ENCODE measurements around the gene MADD.
A peak's percentile ranks its signal among the peaks of the same experiment; 100 is the strongest.

The MADD gene

DNA sequence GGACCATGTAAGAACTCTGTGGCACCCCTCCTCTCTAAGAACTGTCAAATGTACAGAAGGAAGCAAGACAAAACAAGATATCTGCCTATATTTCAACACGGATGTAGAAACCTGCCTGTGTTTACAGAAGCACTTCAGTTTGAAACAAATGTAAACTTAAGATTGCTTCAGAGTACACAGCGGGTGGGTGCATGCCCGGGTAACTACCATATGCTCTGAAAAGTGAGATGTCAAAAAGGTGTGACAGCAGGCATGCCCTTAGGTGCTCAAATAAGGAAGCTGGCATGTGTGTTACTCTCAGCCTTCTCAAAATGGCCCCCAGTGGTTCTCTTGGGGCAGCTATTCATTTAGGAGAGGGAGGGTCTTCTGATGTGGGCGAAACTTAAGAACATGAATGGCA, 26.5 kb upstream of the MADD start:
- DNase-seq (ENCODE audit: low read depth in 1 of 2, low spot score in 1 of 2), result peak in 1 of 2 experiments; percentile 92
- in situ Hi-C loops (cut with HindIII; ENCODE audit: low pct_unique_long_range_greater_than_20kb, low sequenced_read_pairs), result no loop called here
- no peak for TF ChIP-seq JUND (IDR thresholded peaks at IDR 0.05; ENCODE audit: low read depth)

DNA sequence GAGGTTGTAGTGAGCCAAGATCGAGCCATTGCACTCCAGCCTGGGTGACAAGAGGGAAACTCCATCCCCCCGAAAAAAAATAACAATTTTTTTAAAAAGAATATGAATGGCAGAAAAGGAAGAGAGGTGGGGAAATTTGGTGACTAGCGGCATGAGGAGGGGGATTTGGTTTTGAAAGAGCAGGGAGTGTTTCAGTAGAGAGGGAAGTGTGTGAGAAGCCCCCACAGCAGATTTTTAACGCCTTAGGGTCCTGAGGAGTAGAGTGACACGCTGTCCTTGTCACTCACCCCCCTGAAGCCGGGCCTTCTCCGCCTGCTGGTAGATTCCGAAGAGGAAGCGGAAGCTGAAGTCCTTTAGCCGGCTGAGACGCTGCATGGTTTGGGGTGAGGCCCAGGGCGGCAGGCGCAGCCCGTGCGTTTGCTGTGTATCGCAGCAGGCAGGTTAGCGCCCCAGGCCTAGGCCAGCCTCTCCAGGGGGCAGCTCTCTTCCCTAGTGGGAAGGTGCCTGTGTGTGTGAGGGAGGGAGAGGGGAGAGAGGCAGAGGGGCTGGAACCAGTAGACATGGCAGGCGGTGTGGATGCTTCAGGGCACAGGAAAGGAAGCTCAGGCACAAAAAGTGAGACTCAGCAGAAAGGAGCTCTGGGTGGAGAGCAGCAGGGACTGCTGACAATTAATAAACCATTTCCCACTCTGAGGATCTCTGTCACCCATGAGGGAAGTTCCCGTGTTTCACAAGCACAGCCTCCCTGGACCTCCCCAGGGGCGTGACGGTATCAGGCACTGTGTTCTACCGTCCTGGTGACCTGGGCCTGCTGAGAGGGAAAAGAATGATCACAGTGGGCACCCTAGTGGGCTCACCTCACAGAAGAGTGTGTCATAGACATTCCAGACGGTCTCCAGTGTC, 25.2 kb upstream of the MADD start:
- no peak for TF ChIP-seq JUND (IDR thresholded peaks at IDR 0.05; ENCODE audit: low read depth)
- no peak for DNase-seq (ENCODE audit: low read depth in 1 of 2, low spot score in 1 of 2)
- in situ Hi-C loops (cut with HindIII; ENCODE audit: low pct_unique_long_range_greater_than_20kb, low sequenced_read_pairs), result no loop called here

DNA sequence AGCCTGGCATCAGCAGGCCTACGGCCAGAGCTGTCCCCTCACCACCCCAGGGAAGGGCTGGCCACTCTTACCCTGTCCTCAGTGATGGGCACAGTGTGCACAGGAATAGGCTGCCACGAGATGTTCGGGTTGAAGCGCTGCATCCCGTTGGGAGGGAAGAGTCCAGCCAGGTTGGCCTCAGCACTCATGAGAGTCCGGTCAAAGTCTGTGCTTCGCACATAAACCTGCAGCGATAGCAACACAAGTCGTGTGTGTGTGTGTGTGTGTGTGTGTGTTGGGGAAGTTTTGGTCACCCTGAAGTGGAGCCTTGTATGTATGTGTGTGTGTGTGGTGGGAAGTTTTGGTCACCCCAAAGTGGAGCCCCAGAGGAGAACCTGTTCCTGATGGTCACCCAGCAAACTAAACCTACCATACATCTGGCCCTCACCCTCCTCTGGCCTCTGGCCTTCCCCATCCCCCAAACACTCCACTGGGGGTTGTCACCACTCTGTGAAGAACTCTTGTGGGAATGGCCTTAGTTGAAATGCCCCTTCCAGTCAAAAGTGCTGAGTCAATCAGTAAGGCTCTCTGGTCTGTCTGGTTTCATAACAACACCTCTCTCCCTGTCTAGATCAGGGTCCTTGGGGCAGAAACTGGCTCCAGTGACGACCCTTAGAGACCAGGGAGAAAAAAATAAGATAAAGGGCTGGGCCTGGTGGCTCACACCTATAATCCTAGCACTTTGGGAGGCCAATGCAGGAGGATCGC, 24.1 kb upstream of the MADD start:
- in situ Hi-C loops (cut with HindIII; ENCODE audit: low pct_unique_long_range_greater_than_20kb, low sequenced_read_pairs), result no loop called here
- no peak for DNase-seq (ENCODE audit: low read depth in 1 of 2, low spot score in 1 of 2)
- TF ChIP-seq JUND (IDR thresholded peaks at IDR 0.05; ENCODE audit: low read depth), result no peak

DNA sequence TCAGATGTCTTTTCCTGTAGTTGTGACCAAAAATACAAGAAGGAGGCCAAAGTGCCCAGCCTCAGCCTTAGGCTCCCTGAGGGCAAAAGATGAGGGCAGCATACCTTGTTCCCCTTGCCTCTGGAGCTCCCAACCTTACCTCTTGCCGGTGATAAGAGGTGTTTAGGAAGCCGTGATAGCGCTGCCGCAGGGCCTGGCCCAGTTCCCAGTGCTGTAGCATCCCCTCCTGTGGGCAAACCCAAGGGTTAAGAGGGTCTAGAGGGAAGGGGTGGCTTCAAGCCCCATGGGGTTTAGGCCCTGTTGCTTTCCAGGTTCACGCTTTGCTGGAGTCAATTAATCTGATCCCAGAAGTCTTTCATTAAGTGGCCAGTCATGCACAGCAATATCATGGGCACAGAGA, 22.4 kb upstream of the MADD start:
- in situ Hi-C loops (cut with HindIII; ENCODE audit: low pct_unique_long_range_greater_than_20kb, low sequenced_read_pairs), result no loop called here
- no peak for TF ChIP-seq JUND (IDR thresholded peaks at IDR 0.05; ENCODE audit: low read depth)
- DNase-seq (ENCODE audit: low read depth in 1 of 2, low spot score in 1 of 2), result no peak

DNA sequence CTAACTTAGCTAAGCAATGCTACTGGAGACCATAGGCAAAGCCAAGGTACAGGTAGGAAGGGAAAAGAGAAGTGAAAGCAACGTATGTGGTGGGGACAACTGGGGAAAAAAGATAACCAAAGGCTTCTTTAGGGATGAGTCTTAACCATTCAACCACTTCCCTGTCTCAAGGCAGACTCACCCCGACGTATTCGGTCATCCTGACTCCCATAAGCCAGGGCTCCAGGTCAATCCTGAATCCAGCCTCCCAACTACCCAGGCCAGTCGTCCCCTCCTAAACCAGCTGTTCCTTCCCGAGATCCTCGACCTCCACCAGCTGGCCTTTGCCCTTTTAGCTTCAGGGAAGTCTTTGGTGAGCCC, 21.6 kb upstream of the MADD start:
- no peak for TF ChIP-seq JUND (IDR thresholded peaks at IDR 0.05; ENCODE audit: low read depth)
- in situ Hi-C loops (cut with HindIII; ENCODE audit: low pct_unique_long_range_greater_than_20kb, low sequenced_read_pairs), result no loop called here
- no peak for DNase-seq (ENCODE audit: low read depth in 1 of 2, low spot score in 1 of 2)

DNA sequence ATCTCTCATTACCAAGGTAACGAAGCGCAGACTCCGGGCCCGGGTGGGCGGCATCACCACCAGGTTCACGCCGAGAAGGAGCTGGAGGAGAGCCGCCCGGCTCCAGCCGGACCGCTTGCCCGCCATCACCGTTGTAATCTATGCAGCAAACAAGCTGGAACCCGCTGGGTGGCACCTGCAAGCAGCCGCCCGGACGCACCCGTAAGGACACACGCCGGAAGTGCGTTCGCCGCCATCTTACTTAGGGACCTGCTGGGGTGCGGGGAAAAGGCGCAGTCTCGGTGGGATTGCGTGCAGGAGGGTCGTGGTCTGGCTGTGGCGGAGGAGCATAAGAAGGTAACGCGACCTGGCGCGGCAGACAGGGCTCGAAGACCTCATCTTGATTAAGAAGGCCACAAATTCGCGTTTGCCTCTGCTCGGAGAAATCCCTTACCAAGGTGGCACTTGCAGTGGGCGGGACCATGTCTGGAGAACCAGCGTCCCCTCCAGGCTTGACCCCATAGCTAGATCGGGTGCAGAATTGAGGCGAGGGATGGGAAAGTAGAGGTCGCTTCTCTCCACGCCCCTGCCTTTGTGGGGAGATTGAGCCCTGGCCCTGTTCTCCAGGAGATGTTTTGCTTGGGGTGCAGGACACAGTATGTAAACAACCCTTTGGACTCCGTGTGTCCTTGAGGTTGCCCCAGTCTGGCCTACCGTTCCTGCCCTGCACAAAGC, 21.1 kb upstream of the MADD start, which contains the start of gene ACP2:
TSS of gene ACP2 (minus strand) at position 151 of the 714 bp plus-strand sequence. CDS start at position 126, 25 bp downstream.
- in situ Hi-C loops (cut with HindIII; ENCODE audit: low pct_unique_long_range_greater_than_20kb, low sequenced_read_pairs), result no loop called here
- DNase-seq (ENCODE audit: low read depth in 1 of 2, low spot score in 1 of 2), result peak; percentile 68 to 94
- TF ChIP-seq JUND (IDR thresholded peaks at IDR 0.05; ENCODE audit: low read depth), result no peak

DNA sequence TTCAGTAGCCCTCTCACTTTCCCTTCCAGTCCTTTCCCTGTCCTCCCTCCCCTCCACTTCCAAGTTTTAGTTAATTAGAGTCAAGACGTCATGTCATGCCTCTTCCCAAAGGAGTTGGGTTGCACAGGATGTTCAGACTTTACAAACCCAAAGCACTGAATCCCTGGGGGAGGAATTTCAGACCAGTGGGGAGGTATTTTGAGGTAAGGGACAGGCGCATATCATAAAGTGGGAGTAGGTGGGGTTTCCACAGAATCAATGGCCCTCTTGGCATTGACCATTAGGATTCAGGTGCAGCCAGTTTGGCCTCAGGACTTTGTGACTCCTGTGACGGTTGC, 20.6 kb upstream of the MADD start:
- no peak for TF ChIP-seq JUND (IDR thresholded peaks at IDR 0.05; ENCODE audit: low read depth)
- no peak for DNase-seq (ENCODE audit: low read depth in 1 of 2, low spot score in 1 of 2)
- in situ Hi-C loops (cut with HindIII; ENCODE audit: low pct_unique_long_range_greater_than_20kb, low sequenced_read_pairs), result no loop called here

DNA sequence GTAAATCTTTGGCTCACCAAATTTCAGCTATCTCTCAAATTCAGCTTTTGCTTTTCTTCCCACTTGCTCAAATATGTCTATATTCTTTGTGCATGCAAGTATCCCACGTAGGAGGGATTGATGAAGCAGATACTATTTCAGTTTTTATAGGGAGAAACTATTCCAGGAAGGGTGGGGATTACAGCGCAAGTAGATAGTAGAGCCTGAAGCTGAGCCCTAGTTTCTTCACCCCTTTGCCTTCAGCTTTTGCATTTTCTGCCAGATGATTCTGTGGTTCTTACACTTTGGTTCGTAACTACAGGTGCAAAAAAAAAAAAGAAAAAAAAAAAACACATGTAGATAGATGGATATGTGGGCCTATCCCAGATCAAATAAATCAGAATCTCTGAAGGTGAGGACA, 18.2 kb upstream of the MADD start:
- TF ChIP-seq JUND (IDR thresholded peaks at IDR 0.05; ENCODE audit: low read depth), result no peak
- in situ Hi-C loops (cut with HindIII; ENCODE audit: low pct_unique_long_range_greater_than_20kb, low sequenced_read_pairs), result no loop called here
- DNase-seq (ENCODE audit: low read depth in 1 of 2, low spot score in 1 of 2), result no peak

DNA sequence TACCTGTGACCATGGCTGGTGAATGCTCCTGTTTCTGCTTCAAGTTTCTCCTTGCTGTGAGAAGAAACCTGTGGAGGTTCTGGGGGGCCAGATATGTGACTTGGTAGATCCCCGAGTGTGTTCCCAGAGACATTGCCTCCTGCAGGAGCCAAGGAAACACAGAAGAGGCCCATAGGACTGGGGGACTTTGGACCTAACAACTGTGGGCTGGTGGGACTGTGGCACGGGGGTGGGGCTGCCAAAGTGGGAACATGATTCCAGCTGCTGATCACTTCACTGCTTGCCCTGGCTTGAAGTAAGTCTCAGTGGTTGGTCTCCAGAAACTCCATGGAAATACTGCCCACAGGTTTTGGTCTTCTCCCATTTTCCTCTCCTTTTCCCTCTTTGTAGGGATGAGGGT, 16.3 kb upstream of the MADD start:
- in situ Hi-C loops (cut with HindIII; ENCODE audit: low pct_unique_long_range_greater_than_20kb, low sequenced_read_pairs), result no loop called here
- no peak for DNase-seq (ENCODE audit: low read depth in 1 of 2, low spot score in 1 of 2)
- no peak for TF ChIP-seq JUND (IDR thresholded peaks at IDR 0.05; ENCODE audit: low read depth)

DNA sequence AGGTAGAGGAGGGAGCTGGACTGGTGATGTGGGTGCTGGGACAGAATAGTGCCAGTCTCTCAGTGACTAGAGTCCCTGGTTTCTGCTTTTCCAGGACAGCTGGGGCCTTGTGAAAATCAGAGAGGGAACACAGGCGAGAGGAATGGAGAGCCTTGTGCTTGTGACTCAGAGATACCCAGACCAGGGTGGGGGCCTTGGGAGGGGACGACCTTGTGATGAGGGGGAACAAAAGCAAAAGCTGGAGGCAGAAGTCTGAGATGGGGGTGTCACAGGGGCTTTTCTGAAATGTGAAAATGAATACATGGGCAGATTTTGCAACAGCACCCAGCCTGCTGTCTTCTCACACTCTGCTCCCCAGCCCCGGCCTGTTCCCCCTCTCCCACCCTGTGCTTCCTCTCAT, 15.5 kb upstream of the MADD start:
- in situ Hi-C loops (cut with HindIII; ENCODE audit: low pct_unique_long_range_greater_than_20kb, low sequenced_read_pairs), result no loop called here
- DNase-seq (ENCODE audit: low read depth in 1 of 2, low spot score in 1 of 2), result no peak
- TF ChIP-seq JUND (IDR thresholded peaks at IDR 0.05; ENCODE audit: low read depth), result no peak

DNA sequence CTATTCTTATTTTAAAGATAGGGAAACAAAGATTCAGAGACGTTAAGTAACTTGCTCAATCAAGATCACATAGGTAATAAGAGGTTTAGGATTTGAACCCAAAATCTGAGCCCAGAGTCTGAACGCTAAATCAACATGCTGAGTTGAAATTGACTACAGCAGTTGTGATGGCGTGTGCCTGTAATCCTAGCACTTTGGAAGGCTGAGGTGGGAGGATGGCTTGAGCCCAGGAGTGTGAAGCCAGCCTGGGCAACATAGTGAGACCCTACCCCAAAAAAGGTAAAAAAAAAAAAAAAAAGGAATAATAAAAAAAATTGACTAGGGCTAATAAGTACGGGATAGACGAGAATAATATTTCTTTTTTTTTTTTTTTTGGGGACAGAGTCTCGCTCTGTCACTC, 13.6 kb upstream of the MADD start:
- TF ChIP-seq JUND (IDR thresholded peaks at IDR 0.05; ENCODE audit: low read depth), result no peak
- in situ Hi-C loops (cut with HindIII; ENCODE audit: low pct_unique_long_range_greater_than_20kb, low sequenced_read_pairs), result no loop called here
- no peak for DNase-seq (ENCODE audit: low read depth in 1 of 2, low spot score in 1 of 2)

DNA sequence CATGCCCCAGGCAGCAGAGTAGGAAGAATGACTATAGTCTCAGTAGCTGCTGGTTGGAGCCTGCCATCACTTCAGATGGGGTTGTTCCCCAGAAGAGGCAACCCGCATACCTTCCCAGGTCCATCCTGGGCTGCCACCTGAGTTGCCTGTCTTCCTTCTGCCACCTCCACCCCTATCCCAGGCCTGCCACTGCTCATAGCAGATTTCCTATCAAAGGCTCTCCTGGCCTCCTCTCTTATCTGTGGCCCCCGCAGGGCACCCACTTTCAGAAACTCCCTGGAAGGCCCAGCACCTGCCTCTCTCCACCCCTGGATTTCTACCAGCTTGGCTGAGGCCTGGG, 12.8 kb upstream of the MADD start:
- DNase-seq (ENCODE audit: low read depth in 1 of 2, low spot score in 1 of 2), result no peak
- TF ChIP-seq JUND (IDR thresholded peaks at IDR 0.05; ENCODE audit: low read depth), result no peak
- in situ Hi-C loops (cut with HindIII; ENCODE audit: low pct_unique_long_range_greater_than_20kb, low sequenced_read_pairs), result no loop called here

Data from T47D (cell line).